Psoas muscle (tissue), 8 donors: Measurements from ENCODE around the gene CACNG5. TPM values are rescaled to one million over a fixed set of nuclear protein-coding genes. Genes with fewer than 3 reads are reported as not detected.

Experiments
- ATAC-seq, 4 donors: fragments of 200-7000 bp; cut with Tn5 transposase; one replicate each; pipeline ENCODE4 v1.9.1; 2020; ENCODE audit warnings: moderate library complexity in 3 of 4, mild to moderate bottlenecking in 2 of 4
- DNase-seq, 2 donors: peaks; one replicate each; pipeline ENCODE4 v3.0.0-alpha.2; 2020
- H3K27ac ChIP-seq: fragments of 200-600 bp; one replicate; pipeline ENCODE4 v1.8.0; 2022
- H3K27me3 ChIP-seq, 3 donors: fragments of 200-600 bp in 1 of 3; one replicate each; pipeline versions ENCODE4 v1.6.1 to v1.8.0; 2013 to 2022; ENCODE audit warnings: low read length in 2 of 3, mild to moderate bottlenecking in 2 of 3, moderate library complexity in 1 of 3; ENCODE audit not compliant: insufficient read depth in 3 of 3
- H3K36me3 ChIP-seq, 2 donors: fragments of 200-600 bp in 1 of 2; one replicate each; pipeline versions ENCODE4 v1.6.1 to v1.8.0; 2013 to 2022; ENCODE audit warnings: low read depth in 1 of 2, mild to moderate bottlenecking in 1 of 2, moderate library complexity in 1 of 2; ENCODE audit not compliant: insufficient read depth in 1 of 2
- H3K4me1 ChIP-seq: fragments of 200-600 bp; one replicate; pipeline ENCODE4 v1.8.0; 2022
- H3K4me3 ChIP-seq: fragments of 200-600 bp; one replicate; pipeline ENCODE4 v1.8.0; 2022; ENCODE audit warnings: mild to moderate bottlenecking
- H3K9me3 ChIP-seq: fragments of 200-600 bp; one replicate; pipeline ENCODE4 v1.8.0; 2022
- WGBS, 3 donors: extraction: QIAGEN DNeasy Blood & Tissue Kit; methylation state at CpG; one replicate each; pipeline versions ENCODE4 v1.1.6 to v1.1.7; 2013; 5-methylcytosine and 5-hydroxymethylcytosine counted together
- intact Hi-C, 2 donors: fragments of 100-400 bp; cut with DNase I; formaldehyde crosslinking; loops; one replicate each; pipeline versions ENCODE4 v1.11.0 to v1.14.2; 2022
- polyA plus RNA-seq, 3 donors: library from polyadenylated mRNA; stranded (reverse); fragments of 200-250 nt; gene quantifications; one replicate each; pipeline ENCODE4 v1.2.3, GENCODE V29; 2013
- total RNA-seq, 4 donors: library from RNA; stranded (reverse); fragmentation: NEBNext Ultra II Directional in 2 of 4; extraction: Animal tissue kit (Norgen Biotek cat#: 25700) in 2 of 4; gene quantifications; one replicate each; pipeline versions ENCODE4 v1.2.1 to v1.2.4, GENCODE V29; 2021 to 2023
- TF ChIP-seq, protein P1 (sequence below): fragments of 200-600 bp; IDR thresholded peaks from one replicate; pipeline ENCODE4 v1.8.0; 2022; ENCODE audit warnings: antibody characterized with exemption
- donor health status: healthy with polysubstance abuse.
- donor health status: DM: no; HTN: no; CAD: no; lungs with moderate emphysema.
- donor health status: Bipolar disorder and iron deficiency.
- donor health status: healthy.
- donor health status: DM: yes; HTN: yes; CAD: no.
- donor health status: DM: no; HTN: no; CAD: no.
- donor health status: DM: no; HTN: no; CAD: no.
- donor health status: DM: yes; HTN: yes; CAD: no.

The CACNG5 gene
- total and polyA plus RNA-seq, 7 donors: not detected

GRCh38 chr17:66850692-66851091 lies 15.8 kb downstream of the CACNG5 start:
- WGBS, 3 donors: 60 to 82% (median 62%) methylated on average over 3 of the region's 3 CpGs
- peak in 3 of 4 donors; percentile 56 to 71 (median 65) for ATAC-seq
- Histone ChIP-seq H3K4me3 (no peak overlapping the region), H3K36me3 (no peaks in the 10 kb centered on the region), H3K27ac (peak overlapping the region; percentile 72), H3K4me1 (peaks cover 17% of the 10 kb centered on the region), H3K27me3 (no peaks in the 10 kb centered on the region), H3K9me3 (peaks cover 5% of the 10 kb centered on the region)
- DNase-seq: no peak
- TF ChIP-seq, protein P1, sequence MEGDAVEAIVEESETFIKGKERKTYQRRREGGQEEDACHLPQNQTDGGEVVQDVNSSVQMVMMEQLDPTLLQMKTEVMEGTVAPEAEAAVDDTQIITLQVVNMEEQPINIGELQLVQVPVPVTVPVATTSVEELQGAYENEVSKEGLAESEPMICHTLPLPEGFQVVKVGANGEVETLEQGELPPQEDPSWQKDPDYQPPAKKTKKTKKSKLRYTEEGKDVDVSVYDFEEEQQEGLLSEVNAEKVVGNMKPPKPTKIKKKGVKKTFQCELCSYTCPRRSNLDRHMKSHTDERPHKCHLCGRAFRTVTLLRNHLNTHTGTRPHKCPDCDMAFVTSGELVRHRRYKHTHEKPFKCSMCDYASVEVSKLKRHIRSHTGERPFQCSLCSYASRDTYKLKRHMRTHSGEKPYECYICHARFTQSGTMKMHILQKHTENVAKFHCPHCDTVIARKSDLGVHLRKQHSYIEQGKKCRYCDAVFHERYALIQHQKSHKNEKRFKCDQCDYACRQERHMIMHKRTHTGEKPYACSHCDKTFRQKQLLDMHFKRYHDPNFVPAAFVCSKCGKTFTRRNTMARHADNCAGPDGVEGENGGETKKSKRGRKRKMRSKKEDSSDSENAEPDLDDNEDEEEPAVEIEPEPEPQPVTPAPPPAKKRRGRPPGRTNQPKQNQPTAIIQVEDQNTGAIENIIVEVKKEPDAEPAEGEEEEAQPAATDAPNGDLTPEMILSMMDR: no peak
- intact Hi-C loops: no loop called here

DNA sequence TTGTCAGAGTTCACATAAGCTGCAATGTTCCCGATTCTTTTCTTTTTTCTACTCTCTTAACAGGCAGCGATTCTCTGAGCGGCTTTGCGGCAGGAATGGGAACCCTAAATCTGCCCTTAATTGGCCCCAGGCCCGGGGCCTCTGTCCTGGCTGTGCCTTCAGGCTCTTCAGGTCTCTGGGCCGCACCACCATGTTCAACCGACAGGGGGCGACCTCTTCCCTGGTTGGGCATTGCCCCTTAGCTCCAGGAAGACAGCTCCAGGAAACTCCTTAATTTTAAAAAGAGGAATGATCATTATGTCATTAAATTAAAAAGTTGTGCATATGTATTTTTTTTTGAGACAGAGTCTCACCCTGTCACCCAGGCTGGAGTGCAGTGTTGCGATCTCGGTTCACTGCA lies 20.3 kb downstream of the CACNG5 start:
- Histone ChIP-seq H3K27ac (no peak overlapping the region), H3K4me3 (no peak overlapping the region), H3K9me3 (peaks cover 5% of the 10 kb centered on the region), H3K27me3 (no peaks in the 10 kb centered on the region), H3K4me1 (peaks cover 9% of the 10 kb centered on the region), H3K36me3 (no peaks in the 10 kb centered on the region)
- DNase-seq (no peak), ATAC-seq (no peak)
- TF ChIP-seq, protein P1: no peak
- WGBS, 3 donors: 72 to 78% (median 72%) methylated on average over 10 of the region's 10 CpGs
- intact Hi-C loops: loop anchor here in 1 of 2 donors (5.0 kb wide), 1 partner anchor 53 kb away; no protein-coding TSS in a partner anchor

- no peak for ATAC-seq
- TF ChIP-seq, protein P1: no peak
- no peaks in the 10 kb centered on the region for H3K4me1 ChIP-seq
- H3K36me3 ChIP-seq: no peaks in the 10 kb centered on the region
- H3K27me3 ChIP-seq: no peaks in the 10 kb centered on the region
- intact Hi-C loops: loop anchor here in 1 of 2 donors (5.0 kb wide), 1 partner anchor 56 kb away; no protein-coding TSS in a partner anchor
- no peak for DNase-seq
- peaks cover 5% of the 10 kb centered on the region for H3K9me3 ChIP-seq
- H3K27ac ChIP-seq: no peak overlapping the region
- no peak overlapping the region for H3K4me3 ChIP-seq
- 78 to 82% (median 79%) methylated on average over 12 of the region's 12 CpGs for WGBS, 3 donors
These were observed 23.5 kb downstream of the CACNG5 start for GRCh38 chr17:66858226-66859083.

DNA sequence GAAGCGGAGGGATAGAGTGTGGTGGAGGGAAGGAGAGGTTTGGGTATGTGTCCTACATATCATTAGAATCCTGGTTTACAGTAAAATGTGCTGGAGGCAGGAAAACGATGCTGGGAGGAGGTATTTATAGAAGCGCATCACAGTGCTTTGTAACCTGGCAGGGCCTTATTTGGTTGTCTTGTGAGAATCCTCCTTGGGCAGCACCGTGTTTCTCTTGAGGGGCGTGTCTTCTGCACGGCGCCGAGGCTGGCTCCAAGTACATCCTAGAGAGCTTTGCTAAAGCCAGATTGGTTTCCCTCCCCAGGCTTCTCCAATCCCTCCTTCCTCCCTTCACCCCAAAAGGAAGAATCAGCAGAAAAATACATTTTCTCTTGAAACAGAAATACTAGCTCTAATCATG lies 24.4 kb downstream of the CACNG5 start:
- DNase-seq: no peak
- WGBS, 3 donors: 64 to 78% (median 66%) methylated on average over 8 of the region's 8 CpGs
- no peaks in the 10 kb centered on the region for H3K36me3 ChIP-seq
- no peak overlapping the region for H3K4me3 ChIP-seq
- H3K27me3 ChIP-seq: no peaks in the 10 kb centered on the region
- TF ChIP-seq, protein P1: no peak
- H3K4me1 ChIP-seq: no peaks in the 10 kb centered on the region
- intact Hi-C loops: loop anchor here in 1 of 2 donors (5.0 kb wide), 1 partner anchor 57 kb away; no protein-coding TSS in a partner anchor
- H3K27ac ChIP-seq: no peak overlapping the region
- H3K9me3 ChIP-seq: peaks cover 12% of the 10 kb centered on the region
- ATAC-seq: no peak
